ENCODE results near the gene CCSER1. TPM values are rescaled to one million over a fixed set of nuclear protein-coding genes. Genes with fewer than 3 reads are reported as not detected.

Gene CCSER1
- total and polyA plus RNA-seq, 2 experiments from 2014 or later, result 5.2 to 23.4 TPM

- Histone ChIP-seq H3K4me1 (ENCODE audit: insufficient read depth) (no peaks in the 10 kb centered on the region), H3K27me3 (no peaks in the 10 kb centered on the region), H3K9me2 (replicated peaks; ENCODE audit: insufficient read depth) (no peaks in the 10 kb centered on the region), H3K27ac (no peak overlapping the region), H3K36me3 (replicated peaks; ENCODE audit: insufficient read depth, low read depth) (no peaks in the 10 kb centered on the region), H3K4me2 (no peak overlapping the region), H2AFZ (no peak overlapping the region), H3K4me3 (no peak overlapping the region), H4K20me1 (ENCODE audit: insufficient read depth, poor library complexity, severe bottlenecking) (no peaks in the 10 kb centered on the region), H3K79me2 (no peaks in the 10 kb centered on the region), H3K9me3 (ENCODE audit: low read depth) (no peaks in the 10 kb centered on the region)
- no peak for DNase-seq (ENCODE audit: low spot score)
- no peak for TF ChIP-seq EZH2 (IDR thresholded peaks at IDR 0.05; ENCODE audit: borderline replicate concordance)
- WGBS (ENCODE audit: low lambda C conversion rate, missing lambda C conversion rate), result 96% methylated on average over 5 of the region's 5 CpGs
These were observed 298.7 kb downstream of the CCSER1 start for GRCh38 chr4:90425893-90426292.

DNA sequence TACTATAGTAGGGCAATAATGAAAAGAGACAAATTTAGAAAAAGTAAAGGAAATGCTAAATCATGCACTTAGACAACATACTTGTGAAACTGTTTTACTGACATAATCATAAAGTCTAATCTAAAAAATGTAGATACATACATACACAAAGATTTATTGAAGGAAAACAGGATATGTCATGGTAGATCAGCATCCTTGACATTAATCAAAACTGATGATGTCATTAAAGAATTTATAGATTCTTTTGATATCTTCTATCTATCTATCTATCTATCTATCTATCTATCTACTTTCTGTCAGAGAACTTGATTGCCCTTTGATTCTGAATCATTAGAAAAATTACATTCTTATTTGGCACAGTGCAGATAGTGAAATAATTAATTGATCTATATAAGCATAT lies 311.3 kb downstream of the CCSER1 start:
- H3K27ac ChIP-seq, result no peak overlapping the region
- H4K20me1 ChIP-seq (ENCODE audit: insufficient read depth, poor library complexity, severe bottlenecking), result no peaks in the 10 kb centered on the region
- peaks cover 6% of the 10 kb centered on the region for H3K4me1 ChIP-seq (ENCODE audit: insufficient read depth)
- no peak for DNase-seq (ENCODE audit: low spot score)
- H3K36me3 ChIP-seq (replicated peaks; ENCODE audit: insufficient read depth, low read depth), result no peaks in the 10 kb centered on the region
- no peak overlapping the region for H3K4me3 ChIP-seq
- H2AFZ ChIP-seq, result no peak overlapping the region
- no peaks in the 10 kb centered on the region for H3K9me2 ChIP-seq (replicated peaks; ENCODE audit: insufficient read depth)
- no peaks in the 10 kb centered on the region for H3K9me3 ChIP-seq (ENCODE audit: low read depth)
- H3K79me2 ChIP-seq, result no peaks in the 10 kb centered on the region
- no peak overlapping the region for H3K4me2 ChIP-seq
- H3K27me3 ChIP-seq, result no peaks in the 10 kb centered on the region
- no peak for TF ChIP-seq EZH2phosphoT487 (IDR thresholded peaks at IDR 0.05; ENCODE audit: low read depth, severe bottlenecking, unreplicated experiment)
- TF ChIP-seq, protein P1, sequence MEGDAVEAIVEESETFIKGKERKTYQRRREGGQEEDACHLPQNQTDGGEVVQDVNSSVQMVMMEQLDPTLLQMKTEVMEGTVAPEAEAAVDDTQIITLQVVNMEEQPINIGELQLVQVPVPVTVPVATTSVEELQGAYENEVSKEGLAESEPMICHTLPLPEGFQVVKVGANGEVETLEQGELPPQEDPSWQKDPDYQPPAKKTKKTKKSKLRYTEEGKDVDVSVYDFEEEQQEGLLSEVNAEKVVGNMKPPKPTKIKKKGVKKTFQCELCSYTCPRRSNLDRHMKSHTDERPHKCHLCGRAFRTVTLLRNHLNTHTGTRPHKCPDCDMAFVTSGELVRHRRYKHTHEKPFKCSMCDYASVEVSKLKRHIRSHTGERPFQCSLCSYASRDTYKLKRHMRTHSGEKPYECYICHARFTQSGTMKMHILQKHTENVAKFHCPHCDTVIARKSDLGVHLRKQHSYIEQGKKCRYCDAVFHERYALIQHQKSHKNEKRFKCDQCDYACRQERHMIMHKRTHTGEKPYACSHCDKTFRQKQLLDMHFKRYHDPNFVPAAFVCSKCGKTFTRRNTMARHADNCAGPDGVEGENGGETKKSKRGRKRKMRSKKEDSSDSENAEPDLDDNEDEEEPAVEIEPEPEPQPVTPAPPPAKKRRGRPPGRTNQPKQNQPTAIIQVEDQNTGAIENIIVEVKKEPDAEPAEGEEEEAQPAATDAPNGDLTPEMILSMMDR (IDR thresholded peaks at IDR 0.05; ENCODE audit: poor library complexity), result no peak

DNA sequence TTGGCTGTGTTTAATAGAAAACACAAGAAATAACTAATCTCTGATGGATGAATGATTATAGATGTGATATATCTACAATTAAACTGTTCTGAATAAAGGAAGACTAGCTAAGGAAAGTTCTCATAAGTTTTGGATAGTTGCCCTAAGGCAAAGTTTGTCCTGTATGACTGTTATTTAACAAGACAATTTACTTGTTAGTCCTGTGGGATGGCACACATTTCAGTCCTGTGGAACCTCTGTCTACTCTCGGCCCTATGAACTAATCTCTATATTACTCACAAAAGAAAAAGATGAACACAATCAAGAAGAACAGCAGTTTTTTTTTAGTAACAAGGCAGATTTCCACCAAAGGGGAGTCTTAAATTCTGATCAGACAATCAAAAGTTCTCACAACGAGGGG lies 314.6 kb downstream of the CCSER1 start:
- TF ChIP-seq EZH2phosphoT487 (IDR thresholded peaks at IDR 0.05; ENCODE audit: low read depth, severe bottlenecking, unreplicated experiment) (no peak), EZH2 (IDR thresholded peaks at IDR 0.05; ENCODE audit: borderline replicate concordance) (no peak)
- TF ChIP-seq, protein P1 (IDR thresholded peaks at IDR 0.05; ENCODE audit: poor library complexity), result no peak
- Histone ChIP-seq H3K36me3 (replicated peaks; ENCODE audit: insufficient read depth, low read depth) (no peaks in the 10 kb centered on the region), H3K4me3 (no peak overlapping the region), H3K4me1 (ENCODE audit: insufficient read depth) (peaks cover 6% of the 10 kb centered on the region), H3K9me3 (ENCODE audit: low read depth) (no peaks in the 10 kb centered on the region), H2AFZ (no peak overlapping the region), H3K9me2 (replicated peaks; ENCODE audit: insufficient read depth) (no peaks in the 10 kb centered on the region), H3K79me2 (no peaks in the 10 kb centered on the region), H3K4me2 (no peak overlapping the region), H3K27ac (no peak overlapping the region), H3K27me3 (no peaks in the 10 kb centered on the region), H4K20me1 (ENCODE audit: insufficient read depth, poor library complexity, severe bottlenecking) (no peaks in the 10 kb centered on the region)
- DNase-seq (ENCODE audit: low spot score), result no peak
- WGBS (ENCODE audit: low lambda C conversion rate, missing lambda C conversion rate), result 87% methylated on average over 2 of the region's 2 CpGs

GRCh38 chr4:90442619-90443018 lies 315.4 kb downstream of the CCSER1 start:
- Histone ChIP-seq H3K9me2 (replicated peaks; ENCODE audit: insufficient read depth) (no peaks in the 10 kb centered on the region), H3K79me2 (no peaks in the 10 kb centered on the region), H4K20me1 (ENCODE audit: insufficient read depth, poor library complexity, severe bottlenecking) (no peaks in the 10 kb centered on the region), H3K4me2 (no peak overlapping the region), H3K36me3 (replicated peaks; ENCODE audit: insufficient read depth, low read depth) (no peaks in the 10 kb centered on the region), H3K27me3 (no peaks in the 10 kb centered on the region), H3K4me1 (ENCODE audit: insufficient read depth) (peaks cover 6% of the 10 kb centered on the region), H3K27ac (no peak overlapping the region), H2AFZ (no peak overlapping the region), H3K4me3 (no peak overlapping the region), H3K9me3 (ENCODE audit: low read depth) (no peaks in the 10 kb centered on the region)
- TF ChIP-seq EZH2 (IDR thresholded peaks at IDR 0.05; ENCODE audit: borderline replicate concordance) (no peak), EZH2phosphoT487 (IDR thresholded peaks at IDR 0.05; ENCODE audit: low read depth, severe bottlenecking, unreplicated experiment) (no peak)
- TF ChIP-seq, protein P1 (IDR thresholded peaks at IDR 0.05; ENCODE audit: poor library complexity), result no peak
- DNase-seq (ENCODE audit: low spot score), result no peak
- WGBS (ENCODE audit: low lambda C conversion rate, missing lambda C conversion rate), result 14% methylated on average over 2 of the region's 2 CpGs

Measured in hepatocyte (in vitro differentiated cells).